NCI-H187 treated with DMSO at 0.1 percent for 48 hours (cell line): ENCODE results near the gene SMARCAD1.
"Not testable (repeated sequence)": the region's sequence is repeated elsewhere in the genome, so short reads cannot be mapped to it uniquely, and the experiment has no call there.

Source experiments
- DNase-seq: peaks from one replicate; lab custom pipeline; 2025; lab: John Stamatoyannopoulos, UW

The SMARCAD1 gene

DNA sequence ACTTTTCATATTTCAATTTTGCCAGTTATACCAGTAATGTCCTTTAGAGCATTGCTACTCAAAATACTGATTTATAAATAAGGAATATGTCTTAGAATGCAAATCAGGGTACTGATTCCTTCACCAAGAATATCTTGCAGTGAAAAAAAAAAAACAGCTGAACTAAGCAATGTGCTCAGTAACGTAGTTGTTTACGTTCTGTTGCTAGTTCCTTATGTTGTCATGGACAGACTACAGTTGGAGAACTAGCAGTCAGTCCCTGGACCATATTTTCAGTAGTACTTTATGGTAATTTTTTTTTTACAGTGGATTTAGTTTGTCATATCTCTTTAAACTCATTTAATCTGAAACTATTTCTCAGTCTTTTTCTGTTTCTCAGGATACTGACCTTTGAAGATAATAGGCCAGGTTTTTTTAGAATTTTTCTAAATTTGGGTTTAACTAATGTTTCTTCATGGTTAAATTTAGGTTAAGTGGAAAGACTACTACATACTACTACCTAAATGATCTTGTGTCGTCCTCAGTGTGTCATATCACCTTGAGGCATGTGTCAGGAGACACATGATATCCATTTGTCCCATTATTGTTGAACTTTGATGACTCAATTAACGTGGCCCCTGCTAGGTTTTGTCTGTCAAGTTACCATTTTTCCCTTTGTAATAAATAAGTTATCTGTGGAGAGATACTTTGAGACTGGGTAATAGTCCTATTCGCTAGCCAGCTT, 21.0 kb downstream of the SMARCAD1 start:
- no peak for DNase-seq

DNA sequence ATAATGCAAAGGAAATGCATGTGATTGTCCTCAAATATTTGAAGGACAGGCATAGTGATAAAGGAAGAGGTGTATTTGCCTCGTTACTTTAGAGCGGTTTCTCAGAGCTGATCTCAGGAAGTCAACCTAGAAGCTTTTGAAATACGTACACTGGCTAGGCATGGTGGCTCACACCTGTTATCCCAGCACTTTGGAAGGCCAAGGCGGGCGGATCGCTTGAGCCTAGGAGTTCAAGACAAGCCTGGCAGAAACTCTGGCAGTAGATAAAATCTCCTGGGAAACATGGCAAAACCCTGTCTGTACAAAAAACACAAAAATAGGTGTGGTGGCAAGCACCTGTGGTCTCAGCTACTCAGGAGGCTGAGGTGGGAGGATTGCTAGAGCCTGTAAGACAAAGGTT, 24.9 kb downstream of the SMARCAD1 start:
- DNase-seq, result no peak

DNA sequence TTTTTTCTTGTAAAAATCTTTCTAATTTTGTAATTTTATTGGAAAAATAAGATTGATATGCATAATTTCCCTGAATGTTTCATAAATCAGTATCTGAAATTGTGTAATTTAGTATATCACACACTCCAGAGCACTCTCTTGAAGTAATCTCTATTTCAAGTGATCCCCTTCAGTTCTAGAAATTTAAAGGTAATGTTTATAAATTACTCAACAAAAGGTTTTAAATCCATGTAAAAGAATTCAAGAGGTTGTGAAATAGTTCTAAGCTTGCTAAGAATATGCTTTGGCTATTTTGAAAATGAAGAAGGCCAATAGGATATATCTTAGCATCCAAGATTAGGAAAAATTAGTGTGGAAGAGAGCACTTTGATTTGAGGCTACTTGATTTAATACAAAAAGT, 28.2 kb downstream of the SMARCAD1 start:
- DNase-seq, result no peak

DNA sequence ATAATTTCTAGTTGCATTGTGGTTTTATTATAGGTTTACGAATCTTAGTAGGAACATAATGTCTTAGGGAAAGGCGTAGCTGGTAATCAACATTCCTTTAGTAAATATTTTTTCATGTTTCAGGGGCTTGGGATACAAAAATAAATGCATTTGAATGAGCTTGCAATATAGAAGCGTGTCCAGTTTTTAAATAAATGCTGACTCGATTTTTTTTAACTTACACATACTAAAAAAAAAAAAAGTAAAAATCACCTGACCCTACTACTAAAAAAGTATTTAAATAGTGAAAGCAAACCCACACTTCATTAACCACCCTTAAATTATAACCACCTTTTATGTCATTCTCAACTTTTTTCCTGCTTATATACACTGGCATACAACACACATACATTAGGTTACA, 29.6 kb downstream of the SMARCAD1 start:
- no peak for DNase-seq

DNA sequence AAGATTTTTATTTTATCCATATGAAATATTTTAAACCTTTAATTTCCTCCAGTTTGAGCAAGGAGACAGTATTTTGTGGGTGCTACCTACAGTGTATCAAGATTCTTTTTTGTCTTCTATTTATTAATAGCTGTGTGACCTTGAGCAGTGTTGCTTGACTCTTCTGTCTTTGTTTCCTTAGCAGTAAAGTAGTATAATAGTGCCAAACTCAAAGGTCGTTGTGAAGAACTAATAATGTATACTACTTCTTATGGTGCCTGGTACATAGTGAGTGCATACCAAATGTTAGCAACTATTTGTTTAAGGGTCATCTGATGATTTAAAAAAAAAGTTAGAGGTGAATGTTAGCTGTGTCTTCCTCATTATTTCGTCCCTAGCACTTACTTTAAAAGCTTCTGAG, 30.5 kb downstream of the SMARCAD1 start:
- DNase-seq, result no peak

DNA sequence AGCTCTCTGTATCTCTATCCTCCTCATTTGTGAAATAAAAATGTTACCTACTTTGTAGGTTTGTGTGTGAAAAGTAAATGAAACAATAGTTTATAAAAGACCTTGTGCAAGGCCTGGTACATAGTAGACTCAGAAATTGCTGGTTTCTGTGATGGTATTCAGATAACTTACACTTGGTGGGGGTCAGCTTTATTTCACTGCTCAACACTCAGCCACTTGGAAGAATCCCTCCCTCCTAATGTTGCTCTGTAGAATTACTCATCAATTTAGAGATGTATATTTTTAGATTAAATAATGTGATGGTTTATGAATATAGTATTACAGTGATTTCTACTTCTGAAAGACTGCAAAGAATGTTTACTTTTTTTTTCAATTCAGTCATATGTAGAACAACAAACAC, 32.7 kb downstream of the SMARCAD1 start:
- no peak for DNase-seq

DNA sequence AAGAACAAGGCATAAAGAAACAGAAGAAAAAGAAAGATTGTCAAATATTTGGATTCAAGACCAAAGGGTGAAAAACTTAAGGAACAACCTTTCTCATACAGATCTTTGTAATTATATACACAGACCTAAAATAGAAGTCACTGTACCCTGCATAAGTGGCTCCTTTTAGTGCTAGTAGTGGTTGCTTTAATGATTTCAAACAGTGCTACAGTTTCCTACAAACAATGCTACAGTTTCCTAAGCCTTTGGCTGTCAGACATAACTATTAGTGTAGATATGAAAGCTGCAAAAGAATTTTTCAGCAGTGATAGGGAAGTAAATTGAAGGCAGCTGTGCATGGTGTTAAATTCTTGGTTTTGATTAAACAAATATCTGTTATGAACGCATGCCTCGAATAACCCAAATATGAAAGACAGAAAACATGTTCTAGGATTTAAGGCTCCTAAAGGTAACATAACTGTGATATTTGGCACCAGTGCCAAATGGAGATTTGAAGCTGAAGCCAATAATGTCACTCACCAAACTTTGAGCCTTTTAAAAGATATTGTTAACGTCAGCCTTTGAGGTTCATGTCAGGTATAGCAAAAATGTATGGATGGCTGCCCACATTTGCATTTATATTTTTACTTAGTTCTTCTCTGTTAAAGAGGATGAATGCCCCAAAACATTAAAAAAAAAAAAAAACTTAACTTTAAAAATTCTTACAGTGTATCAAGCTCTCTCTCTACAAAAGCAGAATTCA, 36.6 kb downstream of the SMARCAD1 start:
- DNase-seq, result no peak

DNA sequence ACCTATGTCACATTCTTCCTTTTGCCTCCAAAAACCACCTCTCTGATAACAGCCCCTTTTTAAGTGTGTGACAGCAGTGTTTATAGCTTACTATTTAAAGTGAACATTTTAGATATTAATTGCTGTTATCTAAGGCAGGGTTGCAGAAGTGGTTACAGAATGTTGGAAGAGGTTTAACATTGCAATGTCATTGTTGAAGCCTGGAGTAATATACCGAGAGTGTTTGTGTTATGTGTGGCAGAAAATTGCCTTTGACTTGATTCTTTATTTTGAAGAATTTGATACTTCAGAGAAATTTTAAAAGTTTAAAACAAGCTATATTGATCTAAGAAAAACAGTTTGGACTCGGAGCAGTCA, 37.1 kb downstream of the SMARCAD1 start:
- DNase-seq, result no peak

DNA sequence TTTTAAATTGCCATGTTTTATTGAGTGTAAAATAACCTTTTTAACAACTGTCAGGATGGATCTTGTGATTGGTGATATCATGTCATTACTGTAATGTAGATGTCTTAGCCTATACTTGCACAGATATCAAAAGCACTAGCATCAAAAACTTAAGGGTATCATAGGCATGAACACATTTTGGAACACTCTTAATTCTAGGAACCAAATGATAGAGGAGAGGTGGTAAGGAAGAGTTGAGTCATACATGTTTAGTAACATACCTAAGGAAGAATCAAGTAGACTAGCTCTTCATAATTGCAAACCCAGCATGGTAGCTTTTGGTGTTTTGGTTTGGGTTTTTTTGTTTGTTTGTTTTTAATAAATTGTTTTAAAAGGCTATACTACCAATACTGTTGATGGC, 43.4 kb downstream of the SMARCAD1 start:
- no peak for DNase-seq

DNA sequence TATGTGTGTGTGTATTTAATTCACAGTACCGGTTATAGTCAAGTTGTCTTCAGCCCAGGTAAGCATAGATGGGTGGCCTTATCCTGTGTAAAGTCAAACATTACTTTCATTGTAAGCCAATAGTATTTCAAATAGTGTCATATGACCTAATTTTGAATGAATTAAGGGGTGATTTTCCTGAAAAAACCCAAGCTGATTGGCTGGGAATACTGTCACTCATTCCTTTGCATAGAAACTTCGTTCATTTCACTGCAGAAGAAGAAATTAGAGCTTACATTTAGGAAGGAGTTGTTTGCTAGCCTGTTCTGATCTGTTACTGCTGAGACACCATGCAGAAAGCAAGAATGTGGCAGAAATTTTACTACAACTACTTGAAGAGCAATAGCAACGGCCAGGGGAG, 45.4 kb downstream of the SMARCAD1 start:
- DNase-seq, result no peak

DNA sequence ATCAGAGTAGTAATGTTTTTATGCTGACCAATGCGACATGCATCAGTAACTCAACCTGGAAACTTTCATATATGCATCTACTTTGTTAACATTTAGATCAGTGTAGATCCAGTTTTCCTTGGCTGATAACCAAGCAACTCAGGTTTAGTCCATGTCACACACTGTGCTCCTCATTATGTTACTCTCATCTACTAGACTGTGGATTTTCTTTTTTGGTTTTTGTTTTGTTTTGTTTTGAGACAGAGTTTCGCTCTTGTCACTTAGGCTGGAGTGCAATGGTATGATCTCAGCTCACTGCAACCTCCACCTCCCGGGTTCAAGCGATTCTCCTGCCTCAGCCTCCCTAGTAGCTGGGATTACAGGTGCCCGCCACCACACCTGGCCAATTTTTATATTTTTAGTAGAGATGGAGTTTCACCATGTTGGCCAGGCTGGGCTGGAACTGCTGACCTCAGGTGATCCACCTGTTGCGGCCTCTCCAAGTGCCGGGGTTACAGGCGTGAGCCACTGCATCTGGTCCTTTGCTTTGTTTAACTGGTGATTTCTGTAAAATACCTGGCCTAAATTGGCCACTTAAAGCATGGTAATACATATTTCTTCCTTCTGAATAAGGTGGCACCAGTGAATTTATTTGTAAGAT, 48.6 kb downstream of the SMARCAD1 start:
- DNase-seq, result no peak

DNA sequence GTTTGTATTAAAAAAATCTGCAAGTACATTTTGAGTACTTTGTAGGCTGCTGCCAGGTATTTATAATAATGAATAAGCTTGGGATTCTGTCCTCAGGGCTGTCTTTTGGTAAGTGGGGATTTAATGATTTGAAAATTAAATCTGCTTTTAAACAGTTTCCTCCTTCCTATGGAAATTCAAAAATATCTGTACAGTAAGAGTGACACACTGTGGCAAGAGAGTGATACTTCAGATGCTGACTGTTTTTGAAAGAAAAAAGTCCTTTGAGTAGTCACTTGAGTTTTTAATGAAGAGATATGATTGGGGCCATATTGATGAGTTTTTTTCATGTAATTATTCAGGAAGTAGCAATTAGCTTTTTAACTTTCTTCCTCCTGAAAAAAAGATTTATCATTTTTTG, 49.2 kb downstream of the SMARCAD1 start:
- DNase-seq, result no peak

DNA sequence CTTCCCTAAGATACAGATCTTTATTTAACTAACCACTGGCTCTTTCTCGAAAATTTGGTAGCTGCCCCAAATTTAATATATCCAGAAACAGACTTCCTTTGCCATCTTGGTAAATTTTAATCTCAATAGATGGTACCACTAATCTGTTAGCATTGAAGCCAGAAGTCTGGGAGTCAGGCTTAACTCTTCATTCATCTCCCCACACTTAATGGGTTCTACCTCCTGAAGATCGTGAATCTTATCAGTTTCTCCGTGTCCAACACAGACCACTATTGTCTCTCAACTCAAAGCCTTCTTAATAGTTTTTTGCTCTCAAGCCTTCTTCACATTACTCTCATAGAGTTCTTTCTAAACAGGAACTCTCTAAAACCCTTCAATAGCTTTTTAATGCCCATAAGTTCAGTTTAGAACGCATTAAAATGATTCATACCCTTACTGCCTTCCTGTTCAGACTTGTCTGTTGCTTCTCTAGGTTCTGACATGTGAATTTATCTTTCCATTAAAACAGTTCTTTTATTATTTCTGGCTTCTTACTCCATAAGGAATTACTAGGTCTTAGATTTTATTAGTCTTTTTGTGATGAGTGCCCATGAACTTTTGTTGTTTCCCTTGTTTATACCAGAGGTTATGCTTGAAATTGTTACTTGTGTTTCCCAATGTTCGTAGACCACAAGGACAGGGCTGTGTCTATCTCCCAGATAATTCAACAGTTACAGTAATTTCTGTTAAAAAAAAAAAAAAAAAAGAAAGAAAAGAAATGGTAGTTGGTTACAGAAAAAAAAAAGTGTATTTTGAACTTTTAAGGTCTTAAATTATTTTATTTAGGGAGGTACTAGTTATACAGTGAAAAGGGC, 54.7 kb downstream of the SMARCAD1 start:
- no peak for DNase-seq

DNA sequence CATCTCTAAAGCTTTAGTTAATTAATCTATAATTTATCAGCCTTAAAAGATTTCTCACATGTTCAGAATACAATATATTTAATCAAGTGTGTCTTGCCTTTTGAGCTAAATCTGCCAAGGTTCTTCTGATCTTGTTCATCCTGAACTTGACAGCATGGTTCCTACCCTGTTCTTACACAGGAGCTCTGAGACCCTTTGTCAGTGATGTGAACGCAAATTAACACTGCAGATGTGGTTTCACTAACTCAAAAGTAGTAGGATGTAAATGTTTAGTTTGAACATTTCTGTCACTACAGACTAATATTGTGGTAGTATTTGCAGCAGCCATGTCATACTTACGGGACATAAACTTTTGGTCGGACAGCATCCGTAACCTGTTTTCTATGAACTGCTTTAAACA, 59.4 kb downstream of the SMARCAD1 start:
- no peak for DNase-seq

DNA sequence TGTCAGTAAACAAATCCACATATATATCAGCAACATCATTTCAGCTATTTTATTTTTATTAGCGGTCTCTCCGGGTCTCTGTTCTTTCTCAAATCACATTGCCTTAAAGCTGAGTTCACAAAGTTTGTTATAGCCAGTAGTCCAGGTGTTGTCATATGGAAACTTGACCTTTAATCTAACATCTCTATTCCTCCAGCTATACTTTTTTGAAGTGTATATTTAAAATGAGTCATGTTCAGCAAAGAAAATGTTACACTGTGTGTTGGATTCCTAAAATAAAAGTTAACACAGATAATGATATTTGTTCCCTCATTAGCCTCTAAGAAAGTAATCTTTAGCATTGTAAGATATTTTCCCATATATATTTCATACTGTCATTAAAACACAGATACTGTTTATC, 63.6 kb downstream of the SMARCAD1 start:
- DNase-seq, result no peak

DNA sequence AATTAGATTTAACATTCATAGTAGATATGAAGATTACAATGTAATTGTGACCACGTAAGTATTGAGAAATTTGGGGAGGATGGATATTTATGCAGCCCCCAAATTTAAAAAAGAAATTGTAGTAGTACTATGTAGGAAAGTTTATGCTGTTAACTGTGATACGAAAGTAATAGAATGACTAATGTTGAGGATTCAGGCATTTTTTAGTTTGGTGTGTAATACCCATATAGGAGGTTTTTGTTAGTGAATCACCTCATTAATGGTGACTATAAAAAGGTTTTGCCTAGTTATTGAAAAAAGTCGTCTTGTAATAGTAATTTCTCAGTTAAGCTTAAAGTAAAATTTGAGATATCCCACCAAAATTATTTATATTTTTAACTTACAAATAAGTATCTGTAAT, 67.2 kb downstream of the SMARCAD1 start:
- no peak for DNase-seq

DNA sequence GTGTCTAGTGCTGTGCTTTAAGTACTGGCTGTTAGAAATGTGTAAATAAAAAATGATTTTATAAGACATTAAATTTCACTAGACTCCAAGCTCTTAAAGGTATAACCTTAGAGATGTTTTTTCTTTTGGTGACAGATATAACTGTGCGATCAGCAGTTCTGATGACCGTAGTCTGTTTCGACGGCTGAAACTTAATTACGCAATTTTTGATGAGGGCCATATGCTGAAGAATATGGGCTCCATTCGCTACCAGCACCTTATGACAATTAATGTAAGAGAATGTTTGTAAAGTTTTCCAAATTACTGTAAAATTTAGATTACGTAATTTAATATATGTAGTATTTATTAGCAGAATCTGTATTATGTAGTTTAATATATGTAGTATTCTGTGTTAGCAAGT, 68.5 kb downstream of the SMARCAD1 start:
- no peak for DNase-seq

DNA sequence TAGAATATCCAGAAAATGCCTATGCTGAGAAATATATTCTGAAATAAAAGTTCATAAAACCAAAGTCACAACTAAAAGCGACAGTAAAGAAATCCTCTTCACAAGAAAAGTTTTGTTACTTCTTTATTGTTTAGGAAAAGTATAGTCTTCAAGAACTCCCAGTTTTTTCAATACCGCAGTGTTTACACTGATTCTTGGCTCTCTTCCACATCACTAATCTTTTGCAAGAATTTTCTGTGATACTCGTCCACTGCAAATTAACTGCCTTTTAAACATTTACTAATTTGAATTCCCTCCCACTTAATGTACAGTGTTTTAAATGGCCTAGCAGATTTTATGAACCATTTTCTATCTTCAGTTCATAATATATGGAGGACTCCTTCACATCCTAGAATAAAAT, 69.9 kb downstream of the SMARCAD1 start:
- no peak for DNase-seq

DNA sequence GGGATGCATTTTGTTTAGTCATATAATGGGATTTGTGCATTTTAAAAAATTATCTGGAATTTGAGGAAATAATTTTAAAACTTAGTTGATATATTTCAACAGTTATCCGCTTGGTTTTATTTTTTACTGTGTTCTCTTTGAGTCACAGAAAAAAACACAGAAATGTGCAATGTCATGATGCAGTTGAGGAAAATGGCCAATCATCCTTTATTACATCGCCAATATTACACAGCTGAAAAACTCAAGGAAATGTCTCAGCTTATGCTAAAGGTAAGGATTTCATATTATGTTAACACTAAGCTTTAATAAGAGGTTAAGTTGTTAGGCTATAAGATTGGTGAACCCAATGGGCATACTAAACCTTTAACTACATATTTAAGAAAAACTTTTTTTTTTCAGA, 71.1 kb downstream of the SMARCAD1 start:
- DNase-seq, result no peak

DNA sequence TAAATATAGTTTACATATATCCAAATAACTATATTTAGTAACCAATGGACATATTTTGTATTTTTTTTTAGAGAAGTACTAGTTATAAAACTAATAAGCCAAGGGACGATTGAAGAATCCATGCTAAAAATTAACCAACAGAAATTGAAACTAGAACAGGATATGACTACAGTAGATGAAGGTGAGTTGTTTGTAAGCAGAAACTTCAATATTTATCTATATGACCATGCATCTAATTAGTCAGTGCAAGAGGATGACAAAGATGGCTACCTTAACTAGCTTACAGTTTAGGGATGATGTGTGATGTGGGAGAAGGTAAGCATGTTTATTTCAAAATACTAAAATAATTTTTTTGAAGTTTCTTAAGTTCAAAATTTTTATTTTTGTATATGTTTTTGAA, 77.2 kb downstream of the SMARCAD1 start:
- no peak for DNase-seq

DNA sequence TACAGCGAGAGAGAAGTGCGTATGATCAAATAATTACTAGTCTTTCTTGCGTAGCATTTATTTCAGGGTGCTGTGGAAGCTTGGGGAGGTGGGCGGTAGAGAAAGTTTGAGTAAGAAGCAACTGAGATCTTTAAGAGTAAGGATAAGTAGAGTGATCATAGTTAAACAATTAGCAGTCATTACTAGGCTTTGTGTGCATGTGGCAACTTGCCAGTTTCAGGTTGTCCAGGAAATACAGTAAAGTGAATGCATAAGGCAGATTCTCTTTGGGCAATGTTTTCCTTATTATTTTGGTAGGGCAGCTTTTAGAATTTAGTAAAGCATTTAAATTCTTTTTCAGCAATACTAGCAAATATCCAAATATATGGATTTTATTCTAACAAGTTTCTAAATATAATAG, 78.0 kb downstream of the SMARCAD1 start:
- DNase-seq, result no peak

DNA sequence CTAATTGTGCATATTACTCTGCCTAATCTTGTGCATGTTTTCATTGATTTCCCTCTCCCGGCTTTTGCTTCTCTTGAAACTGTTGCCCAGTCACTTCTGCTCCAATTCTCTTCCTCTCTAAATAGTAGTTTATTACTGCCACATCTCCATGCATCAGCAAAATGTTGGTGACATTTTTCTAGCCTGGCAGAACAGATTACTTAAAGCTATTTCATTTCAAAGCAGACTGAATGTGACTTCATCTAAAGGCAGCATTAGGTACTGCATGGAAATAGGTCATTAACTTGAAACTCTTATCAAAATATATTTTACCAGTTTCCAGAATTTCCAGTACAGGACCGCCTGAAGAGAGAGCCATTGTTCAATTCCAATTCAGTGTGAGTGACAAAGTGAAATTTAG, 82.6 kb downstream of the SMARCAD1 start:
- no peak for DNase-seq

DNA sequence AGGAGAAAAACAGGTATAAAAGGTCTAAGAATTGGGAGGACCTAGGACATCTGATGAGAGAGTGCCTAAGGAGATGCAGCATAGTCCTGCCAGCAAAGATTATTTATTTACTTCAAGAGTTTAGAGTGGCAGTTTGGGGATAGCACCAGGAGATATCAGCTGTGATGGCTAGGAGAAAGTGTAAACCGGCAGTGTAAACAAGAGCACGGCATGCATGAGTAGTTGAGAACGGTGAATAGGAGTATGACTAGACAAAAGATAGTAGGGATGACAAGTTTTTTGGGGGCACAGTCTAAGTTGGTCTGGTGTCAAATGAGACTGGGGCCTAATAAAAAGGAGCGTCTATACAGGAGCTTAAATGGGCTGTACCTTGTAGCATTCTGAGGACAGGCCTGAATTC, 86.3 kb downstream of the SMARCAD1 start:
- DNase-seq, result not testable (repeated sequence)
